CD4-positive, alpha-beta T cell (primary cell): ENCODE measurements around the gene PRR3. TPM values are rescaled to one million over a fixed set of nuclear protein-coding genes. Genes with fewer than 3 reads are reported as not detected.
A peak's percentile ranks its signal among the peaks of the same experiment; 100 is the strongest.

Experiments used
- ATAC-seq: fragments of 200-7000 bp; cut with Tn5 transposase; one replicate; pipeline ENCODE4 v1.10.0; 2022; ENCODE audit warnings: mild to moderate bottlenecking; ENCODE audit not compliant: poor library complexity
- CTCF ChIA-PET: fragments of 350-600 bp; sonication (Branson Sonifier 250); formaldehyde crosslinking; loops from one replicate; lab custom pipeline; 2021; ENCODE audit warnings: antibody characterized with exemption, inconsistent platforms; lab: Charles Lee
- POLR2A ChIA-PET: fragments of 350-600 bp; sonication (Branson Sonifier 250); formaldehyde crosslinking; loops from one replicate; lab custom pipeline; 2021; ENCODE audit warnings: antibody characterized with exemption, inconsistent platforms; lab: Charles Lee
- DNase-seq, 14 experiments: peaks; one replicate each; pipeline ENCODE4 v3.0.0-alpha.2; 2013 to 2020; ENCODE audit warnings: mixed read lengths in 2 of 14
- H3K27ac ChIP-seq, 2 donors: one replicate each; pipeline versions ENCODE4 v1.5.1 to v1.7.0; 2013; ENCODE audit warnings: low read length in 2 of 2, low read depth in 1 of 2, mild to moderate bottlenecking in 1 of 2
- H3K27me3 ChIP-seq, 2 experiments: 1 replicate in 1 of 2; 2 replicates in 1 of 2; pipeline versions ENCODE4 v1.6.1 to v1.7.0; 2013; ENCODE audit warnings: low read length in 2 of 2, control low read depth in 1 of 2, mild to moderate bottlenecking in 1 of 2, moderate library complexity in 1 of 2; ENCODE audit not compliant: insufficient read depth in 2 of 2, control insufficient read depth in 1 of 2
- H3K36me3 ChIP-seq: one replicate; pipeline ENCODE4 v1.6.1; 2013; ENCODE audit warnings: low read length, control low read depth; ENCODE audit not compliant: insufficient read depth
- H3K4me1 ChIP-seq: one replicate; pipeline ENCODE4 v1.6.1; 2013; ENCODE audit warnings: low read length, control low read depth; ENCODE audit not compliant: insufficient read depth
- H3K4me3 ChIP-seq: one replicate; pipeline ENCODE4 v1.5.1; 2013; ENCODE audit warnings: mild to moderate bottlenecking, low read length, moderate library complexity
- H3K9me3 ChIP-seq, 2 experiments: 1 replicate in 1 of 2; 2 replicates in 1 of 2; pipeline versions ENCODE4 v1.6.1 to v1.7.0; 2013; ENCODE audit warnings: low read length in 2 of 2, mild to moderate bottlenecking in 2 of 2, control low read depth in 1 of 2, moderate library complexity in 1 of 2; ENCODE audit not compliant: control insufficient read depth in 1 of 2, insufficient read depth in 1 of 2
- H3K27ac Mint-ChIP-seq: one replicate; pipeline ENCODE4 v1.8.0; 2020; ENCODE audit warnings: mixed read lengths
- H3K27me3 Mint-ChIP-seq: one replicate; pipeline ENCODE4 v1.8.0; 2021; ENCODE audit warnings: mixed read lengths
- H3K36me3 Mint-ChIP-seq: one replicate; pipeline ENCODE4 v1.8.0; 2021; ENCODE audit warnings: low read depth, mixed read lengths
- H3K4me1 Mint-ChIP-seq: one replicate; pipeline ENCODE4 v1.8.0; 2021; ENCODE audit warnings: low read depth, mixed read lengths
- H3K4me3 Mint-ChIP-seq: one replicate; pipeline ENCODE4 v1.8.0; 2020; ENCODE audit warnings: mild to moderate bottlenecking, mixed read lengths
- H3K9me3 Mint-ChIP-seq: one replicate; pipeline ENCODE4 v1.8.0; 2020; ENCODE audit warnings: mixed read lengths
- CTCF ChIP-seq: fragments of 200-600 bp; IDR thresholded peaks from one replicate; pipeline ENCODE4 v1.8.0; 2022; ENCODE audit warnings: antibody characterized with exemption, mild to moderate bottlenecking
- intact Hi-C, 2 experiments: fragments of 100-400 bp; cut with DNase I in 1 of 2; cut with micrococcal nuclease in 1 of 2; formaldehyde crosslinking; loops; one replicate each; pipeline versions ENCODE4 v1.15.1 to v1.9.0; 2023 to 2025; cut with DNase I, micrococcal nuclease
- total RNA-seq, 174 experiments: library from RNA in 2 of 174; stranded (reverse) in 2 of 174; gene quantifications; one replicate each; pipeline ENCODE4 v1.2.3 and lab custom pipeline; 2021 to 2026

Gene PRR3
- total RNA-seq, 2 experiments from 2014 or later, result 10.3 to 13.2 TPM

- H3K27ac ChIP-seq, result no peak overlapping the region
- no peaks in the 10 kb centered on the region for H3K27me3 ChIP-seq
- ChIA-PET CTCF (interaction anchor here (0.6 to 3.7 kb wide), 5 partner anchors 15 to 146 kb away, joined by 3 to 42 read pairs (median 4); no protein-coding TSS in a partner anchor), POLR2A (interaction anchor here (0.8 to 7.2 kb wide), 4 partner anchors 14 to 106 kb away, joined by 3 to 135 read pairs (median 6); partner anchors contain the start of gene PRR3)
- peaks cover 14% of the 10 kb centered on the region for H3K4me1 ChIP-seq
- peaks cover 46% of the 10 kb centered on the region for H3K36me3 ChIP-seq
- intact Hi-C loops, result no loop called here
- DNase-seq, result no peak
- H3K36me3 Mint-ChIP-seq, result peaks cover 60% of the 10 kb centered on the region
- no peak overlapping the region for H3K4me3 Mint-ChIP-seq
- no peak overlapping the region for H3K4me3 ChIP-seq
- TF ChIP-seq CTCF, result no peak
- H3K9me3 Mint-ChIP-seq, result no peaks in the 10 kb centered on the region
- H3K27me3 Mint-ChIP-seq, result no peaks in the 10 kb centered on the region
- no peaks in the 10 kb centered on the region for H3K9me3 ChIP-seq
- no peak for ATAC-seq
- H3K27ac Mint-ChIP-seq, result no peak overlapping the region
- peaks cover 35% of the 10 kb centered on the region for H3K4me1 Mint-ChIP-seq
Measured at GRCh38 chr6:30599625-30600324, 42.7 kb downstream of the PRR3 start.

GRCh38 chr6:30600451-30600961, 43.4 kb downstream of the PRR3 start:
- Mint-ChIP-seq H3K4me1 (peaks cover 35% of the 10 kb centered on the region), H3K9me3 (no peaks in the 10 kb centered on the region), H3K36me3 (peaks cover 64% of the 10 kb centered on the region), H3K27me3 (no peaks in the 10 kb centered on the region), H3K4me3 (no peak overlapping the region), H3K27ac (peak overlapping the region; percentile 58)
- ATAC-seq (no peak), DNase-seq (no peak)
- Histone ChIP-seq H3K4me3 (no peak overlapping the region), H3K27ac (peak overlapping the region; percentile 29 to 37), H3K36me3 (peaks cover 52% of the 10 kb centered on the region), H3K4me1 (peaks cover 14% of the 10 kb centered on the region), H3K9me3 (no peaks in the 10 kb centered on the region), H3K27me3 (no peaks in the 10 kb centered on the region)
- no peak for TF ChIP-seq CTCF
- intact Hi-C loops, result no loop called here
- CTCF ChIA-PET, result interaction anchor here (1.0 to 1.6 kb wide), 5 partner anchors 56 to 147 kb away, joined by 3 to 5 read pairs (median 4); no protein-coding TSS in a partner anchor
- POLR2A ChIA-PET, result interaction anchor here (0.8 to 7.2 kb wide), 8 partner anchors 9 to 106 kb away, joined by 3 to 135 read pairs (median 4); partner anchors contain the start of genes ABCF1 and PRR3

GRCh38 chr6:30601436-30601814, 44.3 kb downstream of the PRR3 start:
- no peak overlapping the region for H3K4me3 ChIP-seq
- no peak for TF ChIP-seq CTCF
- Mint-ChIP-seq H3K36me3 (peaks cover 72% of the 10 kb centered on the region), H3K9me3 (no peaks in the 10 kb centered on the region), H3K27ac (peak overlapping the region; percentile 58), H3K27me3 (no peaks in the 10 kb centered on the region), H3K4me3 (no peak overlapping the region), H3K4me1 (peaks cover 35% of the 10 kb centered on the region)
- intact Hi-C loops, result no loop called here
- no peaks in the 10 kb centered on the region for H3K27me3 ChIP-seq
- no peaks in the 10 kb centered on the region for H3K9me3 ChIP-seq
- POLR2A ChIA-PET, result interaction anchor here (1.0 to 7.2 kb wide), 6 partner anchors 11 to 107 kb away, joined by 4 to 135 read pairs (median 6); partner anchors contain the start of gene ABCF1
- CTCF ChIA-PET, result interaction anchor here (1.4 to 1.6 kb wide), 3 partner anchors 57 to 148 kb away, joined by 3 to 5 read pairs (median 3); no protein-coding TSS in a partner anchor
- peak in 2 of 14 experiments; percentile 31 to 45 for DNase-seq
- peak overlapping the region; percentile 29 to 37 for H3K27ac ChIP-seq
- peaks cover 14% of the 10 kb centered on the region for H3K4me1 ChIP-seq
- peaks cover 60% of the 10 kb centered on the region for H3K36me3 ChIP-seq
- ATAC-seq, result peak; percentile 22
